NCI-H2171 (cell line): ENCODE results near the gene SCNN1B.
A peak's percentile ranks its signal among the peaks of the same experiment; 100 is the strongest.
"Not testable (repeated sequence)": the region's sequence is repeated elsewhere in the genome, so short reads cannot be mapped to it uniquely, and the experiment has no call there.

ENCODE experiments used
- DNase-seq: peaks from one replicate; lab custom pipeline; 2025; lab: John Stamatoyannopoulos, UW

Gene SCNN1B

DNA sequence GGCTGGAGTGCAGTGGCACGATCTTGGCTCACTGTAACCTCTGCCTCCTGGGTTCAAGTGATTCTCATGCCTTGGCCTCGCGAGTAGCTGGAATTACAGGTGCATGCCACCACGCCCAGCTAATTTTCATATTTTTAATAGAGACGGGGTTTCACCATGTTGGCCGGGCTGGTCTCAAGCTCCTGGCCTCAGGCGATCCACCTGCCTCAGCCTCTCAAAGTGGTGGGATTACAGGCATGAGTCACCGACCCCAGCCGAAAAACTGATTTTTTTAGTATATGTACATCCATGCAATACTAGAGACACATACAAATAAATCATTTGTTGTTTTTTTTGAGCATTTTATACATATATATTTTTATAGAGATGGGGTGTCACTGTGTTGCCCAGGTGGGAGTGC, 79.6 kb downstream of the SCNN1B start:
- not testable (repeated sequence) for DNase-seq

GRCh38 chr16:23382279-23382678, 80.2 kb downstream of the SCNN1B start:
- DNase-seq: no peak

DNA sequence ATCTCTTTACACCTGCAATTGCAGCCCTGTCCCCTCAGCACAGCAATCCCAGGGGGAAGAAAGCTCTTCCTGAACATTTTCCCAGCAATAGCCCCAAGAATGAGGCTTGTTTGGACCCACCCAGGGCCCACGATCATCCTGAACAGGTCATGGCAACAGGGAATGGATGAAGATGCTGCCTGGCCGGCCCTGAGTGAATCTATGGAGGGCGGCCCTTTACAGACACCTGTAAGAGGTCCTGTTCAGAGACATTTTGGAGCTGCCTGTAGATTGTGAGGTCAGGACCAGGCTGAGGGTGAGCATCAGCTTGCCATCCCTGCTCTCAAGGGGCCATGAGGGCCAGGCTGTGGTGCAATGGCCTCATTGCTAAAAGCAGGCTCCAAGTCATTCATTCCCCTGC, 81.8 kb downstream of the SCNN1B start:
- DNase-seq: no peak

- peak; percentile 56 for DNase-seq
Observed at GRCh38 chr16:23384878-23385277, 82.8 kb downstream of the SCNN1B start.

- DNase-seq: no peak
Observed at GRCh38 chr16:23385441-23385840, 83.3 kb downstream of the SCNN1B start.

GRCh38 chr16:23387666-23388065, 85.6 kb downstream of the SCNN1B start:
- no peak for DNase-seq

- DNase-seq: no peak
Observed at GRCh38 chr16:23388786-23389185, 86.7 kb downstream of the SCNN1B start.

- no peak for DNase-seq
Observed at GRCh38 chr16:23389201-23389600, 87.1 kb downstream of the SCNN1B start.

DNA sequence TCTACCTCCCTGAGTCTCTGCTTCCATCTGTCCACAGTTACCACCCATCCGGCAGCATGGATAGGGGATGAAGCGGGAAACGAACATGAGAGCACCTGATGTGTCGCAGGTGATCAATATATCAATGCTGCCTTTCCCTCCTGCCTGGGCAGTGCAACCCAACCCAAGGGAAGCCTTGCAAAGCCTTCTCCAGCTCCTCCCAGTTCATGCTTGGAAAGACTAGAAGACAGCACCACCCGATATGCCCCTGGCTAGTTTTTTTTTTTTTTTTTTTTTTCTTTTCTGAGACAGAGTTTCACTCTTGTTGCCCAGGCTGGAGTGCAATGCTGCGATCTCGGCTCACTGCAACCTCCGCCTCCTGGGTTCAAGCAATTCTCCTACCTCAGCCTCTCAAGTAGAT, 87.8 kb downstream of the SCNN1B start:
- peak; percentile 57 for DNase-seq

GRCh38 chr16:23391381-23392222, 89.5 kb downstream of the SCNN1B start:
- no peak for DNase-seq

GRCh38 chr16:23392223-23392600, 90.1 kb downstream of the SCNN1B start:
- DNase-seq: no peak

DNA sequence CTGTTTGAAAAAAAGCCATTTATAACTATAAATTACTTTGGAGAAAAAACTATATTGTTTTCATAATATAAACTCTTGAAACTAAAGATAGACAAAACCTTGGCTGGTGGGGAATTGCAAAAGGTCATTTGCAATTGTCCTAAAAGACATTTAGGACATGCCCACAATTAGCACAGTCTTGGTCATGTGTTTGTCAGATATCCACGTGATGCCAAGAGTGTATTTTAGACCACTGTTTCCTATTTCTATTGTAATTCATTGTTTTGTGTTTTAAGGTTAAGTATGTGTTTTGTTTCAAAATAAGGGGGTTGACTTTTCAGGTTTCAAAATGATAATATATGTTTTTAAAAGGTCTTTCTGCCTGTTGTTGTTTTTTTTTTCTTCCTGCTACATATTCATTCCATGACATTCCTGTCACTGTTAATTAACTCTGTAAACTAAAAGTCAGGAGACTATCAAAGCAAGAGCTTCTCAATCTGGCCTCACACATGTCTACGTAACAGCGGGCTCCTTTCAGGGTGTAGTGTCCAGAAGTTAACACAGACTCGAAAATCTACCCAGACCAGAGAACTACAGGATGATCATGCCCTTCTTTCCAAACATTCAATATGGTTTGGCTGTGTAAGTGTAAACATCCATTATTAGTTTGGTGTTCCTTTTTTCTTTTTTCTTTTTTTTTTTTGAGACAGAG, 92.2 kb downstream of the SCNN1B start:
- DNase-seq: no peak

DNA sequence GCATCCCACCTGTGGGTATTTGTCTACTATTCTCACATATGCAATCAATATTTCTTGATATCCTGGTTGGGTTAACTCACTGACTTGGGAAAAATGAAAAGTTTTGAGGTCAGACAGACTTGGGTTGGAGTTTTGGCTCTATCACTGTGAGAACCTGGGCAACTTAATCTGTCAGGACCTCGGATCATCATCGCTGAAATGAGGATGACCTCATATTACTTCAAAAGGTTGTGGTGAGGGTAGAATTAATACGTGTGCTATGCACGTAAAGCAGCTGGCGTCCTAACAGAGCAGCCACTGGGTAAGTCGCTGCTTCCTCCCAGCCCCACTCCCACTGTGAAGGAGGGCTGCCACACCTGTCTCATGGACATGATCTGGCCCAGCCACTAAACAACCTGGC, 93.6 kb downstream of the SCNN1B start:
- no peak for DNase-seq

GRCh38 chr16:23397464-23397863, 95.4 kb downstream of the SCNN1B start:
- no peak for DNase-seq

GRCh38 chr16:23398987-23399805, 97.1 kb downstream of the SCNN1B start:
- no peak for DNase-seq

DNA sequence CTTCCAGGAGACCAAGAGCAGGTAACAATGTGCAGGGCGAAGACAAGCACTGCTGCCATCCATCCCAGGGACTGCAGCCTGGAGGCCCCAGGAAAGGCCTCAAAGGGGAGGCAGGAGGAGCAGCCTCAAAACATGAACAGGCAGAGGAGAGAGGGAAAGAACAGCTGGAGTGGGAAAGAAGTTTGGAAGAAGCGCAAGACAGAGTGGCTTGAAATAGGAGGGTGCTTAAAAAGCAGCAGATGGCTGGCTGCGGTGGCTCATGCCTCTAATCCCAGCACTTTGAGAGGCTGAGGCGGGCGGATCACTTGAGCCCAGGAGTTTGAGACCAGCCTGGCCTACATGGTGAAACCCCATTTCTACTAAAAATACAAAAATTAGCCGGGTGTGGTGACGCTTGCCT, 98.3 kb downstream of the SCNN1B start:
- DNase-seq: peak; percentile 55

GRCh38 chr16:23401139-23401538, 99.0 kb downstream of the SCNN1B start:
- no peak for DNase-seq

DNA sequence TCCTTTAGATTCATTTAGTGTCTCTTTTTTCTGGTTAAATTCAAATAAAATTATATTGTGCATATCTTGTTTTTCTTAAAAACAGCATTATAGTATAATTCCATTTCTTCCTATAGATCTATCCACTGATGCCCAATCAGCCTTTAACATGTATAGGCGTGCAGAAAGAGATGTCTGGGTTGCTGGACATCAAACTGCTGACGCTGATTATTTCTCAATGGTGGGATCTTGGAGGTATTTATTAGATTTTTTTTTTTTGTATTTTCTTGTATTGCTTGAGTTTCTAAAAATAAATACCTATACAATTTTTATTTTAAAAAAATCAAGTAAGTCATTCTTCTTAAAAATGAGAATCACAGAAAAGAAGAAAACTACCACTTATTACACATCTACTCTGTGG, 100.0 kb downstream of the SCNN1B start:
- no peak for DNase-seq

GRCh38 chr16:23403547-23403946, 101.4 kb downstream of the SCNN1B start:
- DNase-seq: no peak

GRCh38 chr16:23406024-23406423, 103.9 kb downstream of the SCNN1B start:
- DNase-seq: no peak

GRCh38 chr16:23406546-23407240, 104.6 kb downstream of the SCNN1B start:
- DNase-seq: no peak
